ENCODE data around the gene TFAP2A. TPM values are rescaled to one million over a fixed set of nuclear protein-coding genes. Genes with fewer than 3 reads are reported as not detected.

The TFAP2A gene
- polyA plus RNA-seq, 1 donor: 0.90 TPM

GRCh38 chr6:10399451-10399850 is 15.4 kb downstream of the TFAP2A start:
- Histone ChIP-seq H3K4me1 (ENCODE audit: control insufficient read depth, insufficient read depth, low read length) (peaks cover 6% of the 10 kb centered on the region), H3K4me3 (ENCODE audit: low read length) (no peak overlapping the region), H3K36me3 (ENCODE audit: control insufficient read depth, insufficient read depth, low read length) (no peaks in the 10 kb centered on the region), H3K27ac (ENCODE audit: low read length) (no peak overlapping the region), H3K9me3 (ENCODE audit: control insufficient read depth, low read depth, low read length) (peaks cover 1% of the 10 kb centered on the region), H3K27me3 (ENCODE audit: control insufficient read depth, insufficient read depth, low read length) (peaks cover 88% of the 10 kb centered on the region)
- WGBS (ENCODE audit: insufficient coverage, low lambda C conversion rate): no CpG with 5 or more reads among the region's 2 CpGs
- DNase-seq: no peak

DNA sequence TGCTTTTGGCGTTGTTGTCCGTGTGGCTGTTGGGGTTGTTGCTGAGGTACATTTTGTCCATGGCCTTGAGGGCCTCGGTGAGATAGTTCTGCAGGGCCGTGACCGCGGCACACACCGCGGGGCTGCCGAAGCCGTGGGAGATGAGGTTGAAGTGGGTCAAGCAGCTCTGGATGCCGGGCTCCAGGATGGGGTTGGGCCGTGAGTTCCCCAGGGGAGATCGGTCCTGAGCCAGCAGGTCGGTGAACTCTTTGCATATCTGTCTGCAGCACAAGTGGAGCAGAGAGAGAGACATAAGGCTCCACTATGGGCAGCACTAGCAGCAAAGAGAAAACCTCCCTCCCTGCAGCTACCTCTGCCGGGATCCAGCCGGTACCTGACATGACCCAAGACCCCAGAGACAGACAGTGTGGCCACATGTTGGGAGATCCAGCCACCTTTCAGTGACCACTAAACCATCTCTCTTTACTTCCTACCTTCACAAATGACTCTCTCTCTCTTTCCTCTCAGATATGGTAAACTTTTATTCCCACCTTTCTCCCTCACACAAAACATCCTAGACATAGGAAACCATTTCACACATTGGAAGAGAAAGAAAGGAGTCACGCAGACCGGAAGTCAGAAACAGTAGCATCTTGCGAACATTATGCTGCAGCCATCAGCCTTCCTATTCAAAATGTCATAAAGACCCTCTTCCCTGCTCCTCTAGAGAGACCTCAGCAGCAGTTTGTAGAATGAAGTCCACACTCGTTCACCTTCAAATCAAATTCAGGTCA is 16.2 kb downstream of the TFAP2A start:
- WGBS (ENCODE audit: insufficient coverage, low lambda C conversion rate): 67% methylated on average over 1 of the region's 20 CpGs
- DNase-seq: no peak
- Histone ChIP-seq H3K36me3 (ENCODE audit: control insufficient read depth, insufficient read depth, low read length) (no peaks in the 10 kb centered on the region), H3K4me1 (ENCODE audit: control insufficient read depth, insufficient read depth, low read length) (peaks cover 4% of the 10 kb centered on the region), H3K9me3 (ENCODE audit: control insufficient read depth, low read depth, low read length) (no peaks in the 10 kb centered on the region), H3K4me3 (ENCODE audit: low read length) (no peak overlapping the region), H3K27me3 (ENCODE audit: control insufficient read depth, insufficient read depth, low read length) (peaks cover 92% of the 10 kb centered on the region), H3K27ac (ENCODE audit: low read length) (no peak overlapping the region)

- no peaks in the 10 kb centered on the region for H3K4me1 ChIP-seq (ENCODE audit: control insufficient read depth, insufficient read depth, low read length)
- no peak overlapping the region for H3K4me3 ChIP-seq (ENCODE audit: low read length)
- no peaks in the 10 kb centered on the region for H3K9me3 ChIP-seq (ENCODE audit: control insufficient read depth, low read depth, low read length)
- no peak overlapping the region for H3K27ac ChIP-seq (ENCODE audit: low read length)
- no peaks in the 10 kb centered on the region for H3K36me3 ChIP-seq (ENCODE audit: control insufficient read depth, insufficient read depth, low read length)
- 54% methylated on average over 4 of the region's 28 CpGs for WGBS (ENCODE audit: insufficient coverage, low lambda C conversion rate)
- peaks cover 93% of the 10 kb centered on the region for H3K27me3 ChIP-seq (ENCODE audit: control insufficient read depth, insufficient read depth, low read length)
- DNase-seq: no peak
Measured at GRCh38 chr6:10397756-10398445, 17.0 kb downstream of the TFAP2A start.

GRCh38 chr6:10396785-10397184 is 18.1 kb downstream of the TFAP2A start:
- no peak for DNase-seq
- 37% methylated on average over 3 of the region's 3 CpGs for WGBS (ENCODE audit: insufficient coverage, low lambda C conversion rate)
- Histone ChIP-seq H3K36me3 (ENCODE audit: control insufficient read depth, insufficient read depth, low read length) (no peaks in the 10 kb centered on the region), H3K4me1 (ENCODE audit: control insufficient read depth, insufficient read depth, low read length) (no peaks in the 10 kb centered on the region), H3K9me3 (ENCODE audit: control insufficient read depth, low read depth, low read length) (no peaks in the 10 kb centered on the region), H3K27ac (ENCODE audit: low read length) (no peak overlapping the region), H3K4me3 (ENCODE audit: low read length) (no peak overlapping the region), H3K27me3 (ENCODE audit: control insufficient read depth, insufficient read depth, low read length) (peaks cover 93% of the 10 kb centered on the region)

GRCh38 chr6:10395704-10396546 is 18.9 kb downstream of the TFAP2A start:
- no peak for DNase-seq
- 0% methylated on average over 4 of the region's 14 CpGs for WGBS (ENCODE audit: insufficient coverage, low lambda C conversion rate)
- no peak overlapping the region for H3K4me3 ChIP-seq (ENCODE audit: low read length)
- no peaks in the 10 kb centered on the region for H3K4me1 ChIP-seq (ENCODE audit: control insufficient read depth, insufficient read depth, low read length)
- H3K36me3 ChIP-seq (ENCODE audit: control insufficient read depth, insufficient read depth, low read length): no peaks in the 10 kb centered on the region
- no peak overlapping the region for H3K27ac ChIP-seq (ENCODE audit: low read length)
- peaks cover 96% of the 10 kb centered on the region for H3K27me3 ChIP-seq (ENCODE audit: control insufficient read depth, insufficient read depth, low read length)
- H3K9me3 ChIP-seq (ENCODE audit: control insufficient read depth, low read depth, low read length): peaks cover 4% of the 10 kb centered on the region

DNA sequence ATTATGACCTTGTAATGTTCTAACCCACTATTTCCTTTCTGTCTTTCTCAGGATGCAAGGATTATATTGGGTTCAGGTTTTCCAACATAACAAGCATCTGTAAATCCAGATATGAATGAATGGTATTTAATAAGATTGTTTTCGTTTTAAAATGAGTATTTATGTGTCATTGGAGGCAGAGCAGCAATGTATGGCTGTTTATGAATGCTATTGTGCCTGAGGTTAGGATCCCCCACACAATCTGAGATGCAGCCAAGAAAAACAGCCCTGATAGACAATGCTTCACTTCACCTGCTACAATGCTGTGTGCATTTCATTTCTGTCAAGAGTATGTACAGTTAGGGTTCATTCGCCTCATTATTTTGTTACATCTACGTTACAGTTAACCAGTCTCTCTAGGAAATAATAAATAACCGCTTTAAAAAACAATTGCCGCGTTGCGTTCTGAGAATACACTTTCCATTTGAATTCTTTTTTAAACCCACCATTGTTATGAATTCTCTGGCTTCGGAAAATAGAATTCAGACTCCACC is 19.6 kb downstream of the TFAP2A start:
- Histone ChIP-seq H3K27me3 (ENCODE audit: control insufficient read depth, insufficient read depth, low read length) (peaks cover 96% of the 10 kb centered on the region), H3K4me1 (ENCODE audit: control insufficient read depth, insufficient read depth, low read length) (no peaks in the 10 kb centered on the region), H3K4me3 (ENCODE audit: low read length) (no peak overlapping the region), H3K36me3 (ENCODE audit: control insufficient read depth, insufficient read depth, low read length) (no peaks in the 10 kb centered on the region), H3K27ac (ENCODE audit: low read length) (no peak overlapping the region), H3K9me3 (ENCODE audit: control insufficient read depth, low read depth, low read length) (peaks cover 4% of the 10 kb centered on the region)
- DNase-seq: no peak
- 0% methylated on average over 2 of the region's 8 CpGs for WGBS (ENCODE audit: insufficient coverage, low lambda C conversion rate)

GRCh38 chr6:10393544-10394225 is 21.2 kb downstream of the TFAP2A start:
- Histone ChIP-seq H3K36me3 (ENCODE audit: control insufficient read depth, insufficient read depth, low read length) (no peaks in the 10 kb centered on the region), H3K4me1 (ENCODE audit: control insufficient read depth, insufficient read depth, low read length) (no peaks in the 10 kb centered on the region), H3K27ac (ENCODE audit: low read length) (no peak overlapping the region), H3K9me3 (ENCODE audit: control insufficient read depth, low read depth, low read length) (peaks cover 4% of the 10 kb centered on the region), H3K27me3 (ENCODE audit: control insufficient read depth, insufficient read depth, low read length) (peaks cover 96% of the 10 kb centered on the region), H3K4me3 (ENCODE audit: low read length) (no peak overlapping the region)
- DNase-seq: no peak
- WGBS (ENCODE audit: insufficient coverage, low lambda C conversion rate): 0% methylated on average over 1 of the region's 8 CpGs

- H3K9me3 ChIP-seq (ENCODE audit: control insufficient read depth, low read depth, low read length): peaks cover 4% of the 10 kb centered on the region
- H3K4me1 ChIP-seq (ENCODE audit: control insufficient read depth, insufficient read depth, low read length): no peaks in the 10 kb centered on the region
- WGBS (ENCODE audit: insufficient coverage, low lambda C conversion rate): 0% methylated on average over 2 of the region's 10 CpGs
- H3K27me3 ChIP-seq (ENCODE audit: control insufficient read depth, insufficient read depth, low read length): peaks cover 96% of the 10 kb centered on the region
- H3K4me3 ChIP-seq (ENCODE audit: low read length): no peak overlapping the region
- DNase-seq: no peak
- no peak overlapping the region for H3K27ac ChIP-seq (ENCODE audit: low read length)
- no peaks in the 10 kb centered on the region for H3K36me3 ChIP-seq (ENCODE audit: control insufficient read depth, insufficient read depth, low read length)
Measured at GRCh38 chr6:10391799-10392198, 23.1 kb downstream of the TFAP2A start.

DNA sequence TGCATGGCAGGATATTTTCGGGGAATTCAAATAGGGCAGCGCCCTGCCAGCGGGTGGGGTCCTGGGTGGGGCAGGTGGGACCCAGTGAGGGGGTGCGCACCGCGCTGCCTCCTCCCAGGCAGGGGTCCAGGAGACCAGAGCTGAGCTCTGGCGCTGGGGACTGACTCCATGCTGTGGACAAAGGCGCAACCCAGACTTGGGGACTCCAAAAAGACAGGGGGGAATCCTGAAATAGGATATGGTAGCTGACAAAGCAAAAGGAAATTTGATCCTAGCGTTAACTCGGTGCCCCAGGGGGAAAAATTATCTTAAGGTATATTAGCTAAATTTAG is 23.6 kb downstream of the TFAP2A start:
- no peak overlapping the region for H3K4me3 ChIP-seq (ENCODE audit: low read length)
- peaks cover 4% of the 10 kb centered on the region for H3K9me3 ChIP-seq (ENCODE audit: control insufficient read depth, low read depth, low read length)
- no peaks in the 10 kb centered on the region for H3K36me3 ChIP-seq (ENCODE audit: control insufficient read depth, insufficient read depth, low read length)
- peaks cover 99% of the 10 kb centered on the region for H3K27me3 ChIP-seq (ENCODE audit: control insufficient read depth, insufficient read depth, low read length)
- no peaks in the 10 kb centered on the region for H3K4me1 ChIP-seq (ENCODE audit: control insufficient read depth, insufficient read depth, low read length)
- no peak overlapping the region for H3K27ac ChIP-seq (ENCODE audit: low read length)
- no CpG with 5 or more reads among the region's 10 CpGs for WGBS (ENCODE audit: insufficient coverage, low lambda C conversion rate)
- no peak for DNase-seq
